C4-2B (cell line): ENCODE data around the gene COL9A3.

Source experiments
- ZFX ChIP-seq: fragments of 450-650 bp; IDR thresholded peaks from 2 replicates; pipeline ENCODE4 v1.6.1; 2017
- TF ChIP-seq, protein P1 (sequence below): fragments of 450-650 bp; conservative IDR thresholded peaks from 2 replicates; pipeline ENCODE4 v1.5.1; 2017; ENCODE audit warnings: mild to moderate bottlenecking

- TF ChIP-seq, protein P1, sequence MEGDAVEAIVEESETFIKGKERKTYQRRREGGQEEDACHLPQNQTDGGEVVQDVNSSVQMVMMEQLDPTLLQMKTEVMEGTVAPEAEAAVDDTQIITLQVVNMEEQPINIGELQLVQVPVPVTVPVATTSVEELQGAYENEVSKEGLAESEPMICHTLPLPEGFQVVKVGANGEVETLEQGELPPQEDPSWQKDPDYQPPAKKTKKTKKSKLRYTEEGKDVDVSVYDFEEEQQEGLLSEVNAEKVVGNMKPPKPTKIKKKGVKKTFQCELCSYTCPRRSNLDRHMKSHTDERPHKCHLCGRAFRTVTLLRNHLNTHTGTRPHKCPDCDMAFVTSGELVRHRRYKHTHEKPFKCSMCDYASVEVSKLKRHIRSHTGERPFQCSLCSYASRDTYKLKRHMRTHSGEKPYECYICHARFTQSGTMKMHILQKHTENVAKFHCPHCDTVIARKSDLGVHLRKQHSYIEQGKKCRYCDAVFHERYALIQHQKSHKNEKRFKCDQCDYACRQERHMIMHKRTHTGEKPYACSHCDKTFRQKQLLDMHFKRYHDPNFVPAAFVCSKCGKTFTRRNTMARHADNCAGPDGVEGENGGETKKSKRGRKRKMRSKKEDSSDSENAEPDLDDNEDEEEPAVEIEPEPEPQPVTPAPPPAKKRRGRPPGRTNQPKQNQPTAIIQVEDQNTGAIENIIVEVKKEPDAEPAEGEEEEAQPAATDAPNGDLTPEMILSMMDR = no peak
- no peak for TF ChIP-seq ZFX
Measured at GRCh38 chr20:62864207-62864606, 47.4 kb downstream of the COL9A3 start.
